ENCODE results near the gene ANO4.
"Not testable (repeated sequence)": the region's sequence is repeated elsewhere in the genome, so short reads cannot be mapped to it uniquely, and the experiment has no call there.

The ANO4 gene

GRCh38 chr12:100875771-100876170 is 81.2 kb downstream of the ANO4 start:
- DNase-seq, result no peak

GRCh38 chr12:100877776-100878175 is 83.2 kb downstream of the ANO4 start:
- no peak for DNase-seq

- DNase-seq, result no peak
Measured at GRCh38 chr12:100895192-100895591, 100.6 kb downstream of the ANO4 start.

- no peak for DNase-seq
Measured at GRCh38 chr12:100896192-100896591, 101.6 kb downstream of the ANO4 start.

GRCh38 chr12:100897240-100897639 is 102.7 kb downstream of the ANO4 start:
- no peak for DNase-seq

- DNase-seq, result no peak
Measured at GRCh38 chr12:100899301-100899700, 104.7 kb downstream of the ANO4 start.

- DNase-seq, result no peak
Measured at GRCh38 chr12:100900808-100901207, 106.2 kb downstream of the ANO4 start.

GRCh38 chr12:100901266-100901665 is 106.7 kb downstream of the ANO4 start:
- no peak for DNase-seq

- DNase-seq, result no peak
Measured at GRCh38 chr12:100904270-100904669, 109.7 kb downstream of the ANO4 start.

GRCh38 chr12:100908501-100908900 is 113.9 kb downstream of the ANO4 start:
- DNase-seq, result no peak

- DNase-seq, result no peak
Measured at GRCh38 chr12:100913872-100914592, 119.5 kb downstream of the ANO4 start.

- no peak for DNase-seq
Measured at GRCh38 chr12:100919116-100919515, 124.5 kb downstream of the ANO4 start.

GRCh38 chr12:100920493-100920892 is 125.9 kb downstream of the ANO4 start:
- no peak for DNase-seq

- no peak for DNase-seq
Measured at GRCh38 chr12:100926669-100927248, 132.2 kb downstream of the ANO4 start.

GRCh38 chr12:100927826-100928225 is 133.2 kb downstream of the ANO4 start:
- DNase-seq, result no peak

GRCh38 chr12:100932571-100932970 is 138.0 kb downstream of the ANO4 start:
- DNase-seq, result no peak

- not testable (repeated sequence) for DNase-seq
Measured at GRCh38 chr12:100933531-100933930, 139.0 kb downstream of the ANO4 start.

- DNase-seq, result no peak
Measured at GRCh38 chr12:100935929-100936328, 141.4 kb downstream of the ANO4 start.

- no peak for DNase-seq
Measured at GRCh38 chr12:100936661-100937060, 142.1 kb downstream of the ANO4 start.

- DNase-seq, result no peak
Measured at GRCh38 chr12:100940503-100940902, 145.9 kb downstream of the ANO4 start.

GRCh38 chr12:100942984-100943749 is 148.6 kb downstream of the ANO4 start:
- DNase-seq, result no peak

GRCh38 chr12:100951756-100952155 is 157.2 kb downstream of the ANO4 start:
- no peak for DNase-seq

GRCh38 chr12:100953217-100953616 is 158.6 kb downstream of the ANO4 start:
- no peak for DNase-seq

- DNase-seq, result no peak
Measured at GRCh38 chr12:100953677-100954076, 159.1 kb downstream of the ANO4 start.

Measured in inflammatory macrophage treated with lipopolysaccharide for 4 hours (primary cell).